Measurements from ENCODE around the gene SEZ6L.

Gene SEZ6L

DNA sequence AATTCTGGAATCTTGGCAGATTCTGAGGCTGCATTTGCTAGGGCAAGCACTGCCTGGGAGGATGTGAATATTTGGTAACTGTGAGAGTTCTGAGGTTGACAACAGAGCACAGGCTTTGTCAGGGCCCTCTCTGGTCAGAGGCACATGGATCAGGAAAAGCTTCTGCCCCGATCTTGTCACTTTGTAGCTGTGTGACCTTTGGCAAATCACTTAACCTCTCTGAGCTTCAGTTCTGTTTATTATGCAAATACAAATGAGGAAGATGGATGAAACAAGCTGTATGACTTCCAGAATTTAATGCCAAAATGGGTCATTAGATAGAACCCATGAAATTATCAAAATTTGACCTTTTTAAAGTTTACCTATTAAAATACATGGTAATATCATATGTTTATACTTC is 94.9 kb downstream of the SEZ6L start:
- no peak for DNase-seq (ENCODE audit: extremely low read depth, low read depth)
- no peak for TF ChIP-seq CTCF (IDR thresholded peaks at IDR 0.05; ENCODE audit: low read depth, low read length)

DNA sequence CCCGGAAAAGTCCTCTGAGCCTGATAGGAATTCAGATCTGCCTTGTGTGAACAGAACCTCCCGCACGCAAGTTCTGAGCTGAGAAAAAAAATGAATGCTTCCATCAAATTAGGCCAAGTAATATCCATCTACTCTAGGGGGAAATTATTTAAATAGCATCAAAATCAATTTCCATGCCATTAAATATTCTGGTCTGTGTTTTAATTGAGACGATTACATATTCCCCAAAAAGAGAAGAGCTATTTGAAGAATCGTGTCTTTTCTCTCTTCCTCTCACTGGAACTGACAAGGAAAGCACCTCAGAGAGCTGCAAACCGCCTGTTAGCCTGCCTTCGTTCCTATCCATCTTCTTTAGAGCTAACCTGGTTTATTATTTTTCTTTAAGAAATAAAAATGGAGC is 96.0 kb downstream of the SEZ6L start:
- TF ChIP-seq CTCF (IDR thresholded peaks at IDR 0.05; ENCODE audit: low read depth, low read length) = no peak
- no peak for DNase-seq (ENCODE audit: extremely low read depth, low read depth)

GRCh38 chr22:26265909-26266308 is 96.6 kb downstream of the SEZ6L start:
- TF ChIP-seq CTCF (IDR thresholded peaks at IDR 0.05; ENCODE audit: low read depth, low read length) = no peak

DNA sequence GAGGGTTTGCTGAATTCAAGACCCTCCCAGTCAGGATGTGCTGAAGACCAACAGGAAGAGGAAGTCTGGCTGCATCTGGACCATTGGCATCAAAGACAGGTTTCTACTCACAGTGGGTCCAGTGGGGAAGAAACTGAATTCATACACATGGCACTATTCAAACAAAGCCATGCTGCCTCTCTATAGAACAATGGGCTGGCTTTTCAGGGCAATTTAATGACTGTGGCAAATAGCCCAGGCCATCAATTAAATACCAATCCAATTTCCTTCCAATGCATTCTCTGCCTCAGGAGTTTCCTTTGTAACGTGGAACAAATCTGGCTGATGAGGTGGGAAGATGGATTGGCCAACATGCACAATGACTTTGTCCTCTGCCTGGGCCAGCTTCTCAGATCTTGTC is 98.6 kb downstream of the SEZ6L start:
- DNase-seq (ENCODE audit: extremely low read depth, low read depth) = no peak
- no peak for TF ChIP-seq CTCF (IDR thresholded peaks at IDR 0.05; ENCODE audit: low read depth, low read length)

More at GRCh38 chr22:26265909-26266308, 96.6 kb downstream of the SEZ6L start:
- DNase-seq (ENCODE audit: extremely low read depth, low read depth) = no peak

DNA sequence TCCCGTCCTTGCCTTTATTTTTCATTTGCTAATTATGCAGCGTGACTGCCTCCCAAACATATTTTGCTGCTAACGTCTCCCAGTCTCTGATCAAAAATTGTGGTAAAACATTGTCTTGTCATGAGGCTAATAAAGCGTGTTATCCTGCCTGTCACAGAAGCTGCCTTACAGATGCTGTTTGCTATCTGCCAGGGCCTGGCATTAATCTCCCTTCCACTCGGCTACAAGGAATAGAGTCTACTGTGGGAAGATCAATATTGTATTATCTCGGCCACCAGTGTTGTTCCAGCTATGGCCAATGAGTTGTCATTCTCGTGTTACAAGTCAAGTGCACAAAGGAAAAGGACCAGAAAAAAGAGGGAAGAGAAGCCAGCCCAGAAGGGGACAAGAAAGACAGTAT is 100.3 kb downstream of the SEZ6L start:
- TF ChIP-seq CTCF (IDR thresholded peaks at IDR 0.05; ENCODE audit: low read depth, low read length) = no peak
- DNase-seq (ENCODE audit: extremely low read depth, low read depth) = no peak

DNA sequence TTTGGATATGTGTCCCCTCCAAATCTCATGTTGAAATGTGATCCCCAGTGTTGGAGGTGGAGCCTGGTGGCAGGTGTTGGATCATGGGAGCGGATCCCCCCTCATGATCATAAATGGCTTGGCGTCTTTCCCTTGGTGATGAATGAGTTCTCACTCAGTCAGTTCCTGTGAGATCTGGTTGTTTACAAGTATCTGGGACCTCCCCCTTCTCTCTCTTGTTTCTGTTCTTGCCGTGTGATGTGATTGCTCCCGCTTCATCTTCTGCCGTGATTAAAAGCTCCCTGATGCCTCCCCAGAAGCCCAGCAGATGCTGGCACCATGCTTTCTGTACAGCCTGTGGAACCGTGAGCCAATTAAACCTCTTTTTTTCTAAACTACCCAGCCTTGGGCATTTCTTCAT is 102.2 kb downstream of the SEZ6L start:
- DNase-seq (ENCODE audit: extremely low read depth, low read depth) = no peak
- TF ChIP-seq CTCF (IDR thresholded peaks at IDR 0.05; ENCODE audit: low read depth, low read length) = no peak

DNA sequence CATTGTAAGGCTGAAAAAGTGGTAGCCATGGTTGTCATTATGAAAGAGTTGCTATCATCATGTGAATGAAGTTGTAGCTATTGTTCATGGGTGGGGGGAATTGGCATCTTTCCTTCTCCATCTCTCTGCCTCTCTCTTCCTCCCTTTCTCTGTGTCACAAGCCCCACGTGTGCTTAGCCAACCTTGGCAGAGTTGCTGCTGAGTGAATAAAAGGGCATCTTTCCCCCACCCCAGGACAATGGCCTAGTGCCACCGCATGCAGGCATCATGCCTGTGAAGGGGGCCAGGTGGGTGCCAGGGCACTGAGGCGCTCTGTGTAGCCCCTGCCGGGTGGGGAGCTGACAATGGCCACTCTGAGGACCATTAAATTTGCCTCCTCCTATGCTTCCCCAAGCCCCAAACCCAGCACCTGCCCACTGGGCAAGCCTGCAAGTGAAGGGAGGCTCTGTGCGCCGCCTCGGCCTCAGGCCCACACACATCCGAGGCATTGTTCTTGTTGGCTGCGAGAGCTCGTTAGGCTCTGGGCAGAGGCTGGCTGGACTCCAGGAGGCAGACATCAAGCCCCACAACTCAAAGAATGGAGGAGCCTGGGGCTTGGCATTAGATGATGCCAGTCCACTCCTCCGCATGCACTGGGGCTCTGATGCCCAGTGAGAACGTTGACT is 103.9 kb downstream of the SEZ6L start:
- no peak for DNase-seq (ENCODE audit: extremely low read depth, low read depth)

More for the DNA sequence above, 103.9 kb downstream of the SEZ6L start:
- TF ChIP-seq CTCF (IDR thresholded peaks at IDR 0.05; ENCODE audit: low read depth, low read length) = no peak

All from AG09319 (cell line).